Thoracic aorta (tissue), 2 donors: ENCODE measurements around the gene ONECUT2. TPM values are rescaled to one million over a fixed set of nuclear protein-coding genes. Genes with fewer than 3 reads are reported as not detected.
A peak's percentile ranks its signal among the peaks of the same experiment; 100 is the strongest.

ENCODE experiments used
- ATAC-seq: fragments of 150-250 bp; one replicate; pipeline ENCODE4 v1.8.0; 2017; ENCODE audit warnings: low read depth; ENCODE audit not compliant: insufficient number of reproducible peaks, low FRiP score
- DNase-seq: peaks from one replicate; pipeline ENCODE4 v3.0.0-alpha.2; 2020; ENCODE audit warnings: low spot score
- H3K27ac ChIP-seq, 2 donors: fragments of 200-600 bp; sonication (generic); 1 replicate in 1 of 2; 2 replicates in 1 of 2; pipeline ENCODE4 v1.5.1; 2016; ENCODE audit warnings: mild to moderate bottlenecking in 2 of 2, moderate library complexity in 2 of 2
- H3K27me3 ChIP-seq: fragments of 200-600 bp; sonication (generic); replicated peaks from 2 replicates; pipeline ENCODE4 v1.6.0; 2016; ENCODE audit warnings: mild to moderate bottlenecking; ENCODE audit not compliant: insufficient read depth
- H3K36me3 ChIP-seq: fragments of 200-600 bp; sonication (generic); one replicate; pipeline ENCODE4 v1.5.1; 2016
- H3K4me1 ChIP-seq, 2 donors: fragments of 200-600 bp; sonication (generic); 1 replicate in 1 of 2; 2 replicates in 1 of 2; pipeline versions ENCODE4 v1.5.1 to v1.6.0; 2016; ENCODE audit warnings: low read depth in 2 of 2, mild to moderate bottlenecking in 1 of 2; ENCODE audit not compliant: control insufficient read depth in 1 of 2
- H3K4me3 ChIP-seq: fragments of 200-600 bp; sonication (generic); 2 replicates; pipeline ENCODE4 v1.5.1; 2016; ENCODE audit warnings: mild to moderate bottlenecking
- H3K9me3 ChIP-seq: fragments of 200-600 bp; sonication (generic); 2 replicates; pipeline ENCODE4 v1.5.1; 2016
- CTCF ChIP-seq: fragments of 200-600 bp; sonication (generic); IDR thresholded peaks from one replicate; pipeline ENCODE4 v1.5.1; 2019; ENCODE audit warnings: antibody characterized with exemption
- total RNA-seq, 2 donors: library from RNA; depleted of rRNA; stranded (reverse); fragments of >200 nt; gene quantifications; one replicate each; pipeline versions ENCODE4 v1.1.0 to v1.2.3, GENCODE V29; 2016

ONECUT2 gene
- total RNA-seq, 2 donors from 2014 or later = not detected

- no peaks in the 10 kb centered on the region for H3K27me3 ChIP-seq
- peak overlapping the region; percentile 28 to 54 for H3K27ac ChIP-seq
- no peaks in the 10 kb centered on the region for H3K36me3 ChIP-seq
- no peak for DNase-seq
- ATAC-seq = peak; percentile 97
- no peak for TF ChIP-seq CTCF
- H3K4me3 ChIP-seq = peak overlapping the region; percentile 12
- peaks cover 8 to 23% of the 10 kb centered on the region in 2 donors for H3K4me1 ChIP-seq
- no peaks in the 10 kb centered on the region for H3K9me3 ChIP-seq
These were observed 62.5 kb downstream of the ONECUT2 start for GRCh38 chr18:57497372-57498294.

- no peak overlapping the region for H3K4me3 ChIP-seq
- TF ChIP-seq CTCF = no peak
- H3K9me3 ChIP-seq = no peaks in the 10 kb centered on the region
- H3K36me3 ChIP-seq = no peaks in the 10 kb centered on the region
- H3K27me3 ChIP-seq = no peaks in the 10 kb centered on the region
- no peak for ATAC-seq
- DNase-seq = no peak
- H3K27ac ChIP-seq = no peak overlapping the region
- H3K4me1 ChIP-seq = peaks cover 8 to 23% of the 10 kb centered on the region in 2 donors
These were observed 63.6 kb downstream of the ONECUT2 start for GRCh38 chr18:57498682-57499256.

- Histone ChIP-seq H3K4me1 (peaks cover under 1 to 36% of the 10 kb centered on the region in 2 donors), H3K4me3 (no peak overlapping the region), H3K27ac (no peak overlapping the region), H3K9me3 (no peaks in the 10 kb centered on the region), H3K27me3 (no peaks in the 10 kb centered on the region), H3K36me3 (no peaks in the 10 kb centered on the region)
- ATAC-seq (no peak), DNase-seq (no peak)
- no peak for TF ChIP-seq CTCF
These were observed 67.5 kb downstream of the ONECUT2 start for GRCh38 chr18:57502624-57503023.

DNA sequence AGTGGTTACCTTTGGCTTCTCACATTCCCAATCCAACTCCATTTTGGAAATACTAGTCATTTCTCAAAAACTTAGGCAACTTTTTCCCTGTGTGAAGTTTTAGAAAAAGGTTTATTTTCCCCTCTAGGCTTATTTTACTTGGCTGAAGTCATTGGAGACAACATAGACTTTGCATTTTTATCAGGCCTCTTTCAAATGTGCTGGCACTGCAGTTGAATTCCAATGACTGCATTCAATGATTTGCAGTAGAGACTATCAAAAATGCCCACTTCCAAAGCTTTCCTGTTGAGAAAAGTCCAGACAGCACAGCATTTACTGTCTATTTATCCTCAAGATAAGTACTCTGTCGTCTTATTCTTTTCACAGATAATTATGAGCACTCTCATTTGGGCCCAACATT is 70.1 kb downstream of the ONECUT2 start:
- no peak overlapping the region for H3K27ac ChIP-seq
- H3K9me3 ChIP-seq = no peaks in the 10 kb centered on the region
- no peak for ATAC-seq
- peaks cover 0 to 21% of the 10 kb centered on the region in 2 donors for H3K4me1 ChIP-seq
- H3K4me3 ChIP-seq = no peak overlapping the region
- TF ChIP-seq CTCF = no peak
- no peaks in the 10 kb centered on the region for H3K27me3 ChIP-seq
- H3K36me3 ChIP-seq = no peaks in the 10 kb centered on the region
- DNase-seq = no peak

DNA sequence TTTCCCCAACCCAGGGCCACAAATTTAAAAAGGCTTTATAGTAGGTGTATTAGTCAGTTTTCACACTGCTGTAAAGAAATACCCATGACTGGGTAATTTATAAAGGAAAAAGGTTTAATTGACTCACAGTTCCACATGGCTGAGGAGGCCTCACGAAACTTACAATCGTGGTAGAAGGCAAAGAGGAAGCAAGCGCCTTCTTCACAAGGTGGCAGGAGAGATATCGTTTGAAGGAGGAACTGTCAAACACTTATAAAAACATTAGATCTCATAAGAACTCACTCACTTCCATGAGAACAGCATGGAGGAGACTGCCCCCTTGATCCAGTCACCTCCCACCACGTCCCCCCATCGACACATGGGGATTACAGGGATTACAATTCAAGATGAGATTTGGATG is 80.9 kb downstream of the ONECUT2 start:
- no peaks in the 10 kb centered on the region for H3K4me1 ChIP-seq
- H3K4me3 ChIP-seq = no peak overlapping the region
- no peaks in the 10 kb centered on the region for H3K27me3 ChIP-seq
- no peaks in the 10 kb centered on the region for H3K36me3 ChIP-seq
- H3K27ac ChIP-seq = no peak overlapping the region
- TF ChIP-seq CTCF = no peak
- no peaks in the 10 kb centered on the region for H3K9me3 ChIP-seq
- DNase-seq (no peak), ATAC-seq (no peak)
